Endothelial cell (in vitro differentiated cells): ENCODE measurements around the gene TCF7. TPM values are rescaled to one million over a fixed set of nuclear protein-coding genes. Genes with fewer than 3 reads are reported as not detected.
A peak's percentile ranks its signal among the peaks of the same experiment; 100 is the strongest.

Experiments used
- DNase-seq: peaks from one replicate; pipeline ENCODE4 v3.0.0; 2021; ENCODE audit warnings: low spot score
- H3K27ac Mint-ChIP-seq: one replicate; pipeline ENCODE4 v1.8.0; 2021; ENCODE audit warnings: mixed read lengths, inconsistent platforms; ENCODE audit not compliant: unreplicated experiment
- H3K27me3 Mint-ChIP-seq: one replicate; pipeline ENCODE4 v1.8.0; 2021; ENCODE audit warnings: mild to moderate bottlenecking, moderate library complexity, mixed read lengths, inconsistent platforms; ENCODE audit not compliant: unreplicated experiment
- H3K36me3 Mint-ChIP-seq: one replicate; pipeline ENCODE4 v1.8.0; 2021; ENCODE audit warnings: mild to moderate bottlenecking, low read depth, mixed read lengths, inconsistent platforms; ENCODE audit not compliant: unreplicated experiment
- H3K4me1 Mint-ChIP-seq: one replicate; pipeline ENCODE4 v1.8.0; 2021; ENCODE audit warnings: mild to moderate bottlenecking, mixed read lengths, inconsistent platforms; ENCODE audit not compliant: unreplicated experiment
- H3K4me3 Mint-ChIP-seq: one replicate; pipeline ENCODE4 v1.8.0; 2021; ENCODE audit warnings: mild to moderate bottlenecking, mixed read lengths, inconsistent platforms; ENCODE audit not compliant: unreplicated experiment
- H3K9me3 Mint-ChIP-seq: one replicate; pipeline ENCODE4 v1.8.0; 2021; ENCODE audit warnings: mixed read lengths, inconsistent platforms; ENCODE audit not compliant: unreplicated experiment
- total RNA-seq: library from RNA; stranded (reverse); fragmentation: NEBNext Ultra II Directional; extraction: Animal tissue kit (Norgen Biotek cat#: 25700); gene quantifications from one replicate; pipeline ENCODE4 v1.2.1, GENCODE V29; 2021; ENCODE audit not compliant: unreplicated experiment
- TF ChIP-seq, protein P1 (sequence below): fragments of 200-600 bp; sonication (generic); IDR thresholded peaks from one replicate; pipeline ENCODE4 v1.5.0; 2021; ENCODE audit warnings: antibody characterized with exemption; ENCODE audit not compliant: unreplicated experiment

TCF7 gene
- total RNA-seq, 1 donor from 2014 or later = 9.5 TPM

DNA sequence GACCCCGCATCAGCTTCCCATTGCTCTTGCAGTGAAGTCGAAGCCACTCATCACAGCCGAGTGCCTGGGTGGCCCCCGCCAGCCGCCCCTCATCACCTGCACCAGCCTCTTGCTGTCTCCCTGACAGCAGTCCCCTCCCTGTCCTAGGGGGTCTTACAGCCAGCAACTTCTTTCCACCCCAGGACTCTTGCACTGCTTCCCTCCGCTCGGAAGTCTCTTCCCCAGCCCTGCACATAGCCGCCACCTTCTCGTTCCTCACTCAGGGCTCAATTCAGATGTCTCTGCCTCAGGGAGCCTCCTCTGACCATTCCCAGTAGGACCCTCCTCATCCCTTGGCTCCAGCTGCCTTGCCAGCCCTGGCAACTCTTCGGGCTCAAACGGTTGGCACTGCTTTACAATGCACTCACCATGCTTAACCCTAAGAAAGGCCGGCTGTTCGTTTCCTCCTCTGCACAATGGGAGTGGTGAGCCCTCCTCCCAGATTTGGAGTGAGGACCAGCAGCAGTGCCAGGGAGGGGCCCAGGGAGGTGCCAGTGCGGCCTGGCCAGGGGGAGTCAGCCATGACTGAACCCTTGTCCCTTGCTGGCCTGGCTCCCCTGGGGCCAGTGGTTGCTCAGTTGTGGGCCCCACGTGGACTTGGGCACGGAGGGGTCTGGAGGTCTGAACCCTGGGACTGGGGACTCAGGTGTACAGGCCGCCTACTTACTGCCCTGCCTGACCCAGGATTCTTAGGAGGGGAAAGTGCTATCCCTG is 6.1 kb downstream of the TCF7 start:
- H3K4me3 Mint-ChIP-seq = peak overlapping the region; percentile 50
- H3K36me3 Mint-ChIP-seq = peaks cover 12% of the 10 kb centered on the region
- H3K4me1 Mint-ChIP-seq = peaks cover 3% of the 10 kb centered on the region
- no peak overlapping the region for H3K27ac Mint-ChIP-seq
- H3K9me3 Mint-ChIP-seq = no peaks in the 10 kb centered on the region
- DNase-seq = no peak
- TF ChIP-seq, protein P1, sequence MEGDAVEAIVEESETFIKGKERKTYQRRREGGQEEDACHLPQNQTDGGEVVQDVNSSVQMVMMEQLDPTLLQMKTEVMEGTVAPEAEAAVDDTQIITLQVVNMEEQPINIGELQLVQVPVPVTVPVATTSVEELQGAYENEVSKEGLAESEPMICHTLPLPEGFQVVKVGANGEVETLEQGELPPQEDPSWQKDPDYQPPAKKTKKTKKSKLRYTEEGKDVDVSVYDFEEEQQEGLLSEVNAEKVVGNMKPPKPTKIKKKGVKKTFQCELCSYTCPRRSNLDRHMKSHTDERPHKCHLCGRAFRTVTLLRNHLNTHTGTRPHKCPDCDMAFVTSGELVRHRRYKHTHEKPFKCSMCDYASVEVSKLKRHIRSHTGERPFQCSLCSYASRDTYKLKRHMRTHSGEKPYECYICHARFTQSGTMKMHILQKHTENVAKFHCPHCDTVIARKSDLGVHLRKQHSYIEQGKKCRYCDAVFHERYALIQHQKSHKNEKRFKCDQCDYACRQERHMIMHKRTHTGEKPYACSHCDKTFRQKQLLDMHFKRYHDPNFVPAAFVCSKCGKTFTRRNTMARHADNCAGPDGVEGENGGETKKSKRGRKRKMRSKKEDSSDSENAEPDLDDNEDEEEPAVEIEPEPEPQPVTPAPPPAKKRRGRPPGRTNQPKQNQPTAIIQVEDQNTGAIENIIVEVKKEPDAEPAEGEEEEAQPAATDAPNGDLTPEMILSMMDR = no peak
- H3K27me3 Mint-ChIP-seq = peaks cover 8% of the 10 kb centered on the region

DNA sequence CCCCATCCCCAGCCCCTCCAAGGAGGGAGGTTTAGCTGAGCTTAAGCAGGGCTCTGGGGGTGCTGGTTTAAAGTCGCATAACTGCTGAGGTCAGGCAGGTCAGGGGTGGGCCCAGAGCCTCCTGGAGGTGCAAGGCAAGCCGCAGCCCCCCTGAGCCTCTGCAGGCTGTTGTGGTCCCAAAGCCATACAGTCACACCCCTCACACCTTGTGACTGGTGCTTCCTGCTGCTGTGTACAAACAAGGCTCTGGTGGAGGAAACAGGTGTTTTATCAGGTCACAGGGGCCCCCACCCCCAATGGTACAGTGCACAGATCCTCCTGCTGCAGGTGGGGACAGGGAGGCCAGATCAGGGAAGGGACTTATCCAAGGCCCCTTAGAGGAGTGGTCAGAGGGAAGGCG is 8.0 kb downstream of the TCF7 start:
- no peak for DNase-seq
- Mint-ChIP-seq H3K27me3 (peaks cover 10% of the 10 kb centered on the region), H3K4me3 (no peak overlapping the region), H3K4me1 (peaks cover 3% of the 10 kb centered on the region), H3K36me3 (peaks cover 8% of the 10 kb centered on the region), H3K9me3 (no peaks in the 10 kb centered on the region), H3K27ac (no peak overlapping the region)
- TF ChIP-seq, protein P1 = no peak

DNA sequence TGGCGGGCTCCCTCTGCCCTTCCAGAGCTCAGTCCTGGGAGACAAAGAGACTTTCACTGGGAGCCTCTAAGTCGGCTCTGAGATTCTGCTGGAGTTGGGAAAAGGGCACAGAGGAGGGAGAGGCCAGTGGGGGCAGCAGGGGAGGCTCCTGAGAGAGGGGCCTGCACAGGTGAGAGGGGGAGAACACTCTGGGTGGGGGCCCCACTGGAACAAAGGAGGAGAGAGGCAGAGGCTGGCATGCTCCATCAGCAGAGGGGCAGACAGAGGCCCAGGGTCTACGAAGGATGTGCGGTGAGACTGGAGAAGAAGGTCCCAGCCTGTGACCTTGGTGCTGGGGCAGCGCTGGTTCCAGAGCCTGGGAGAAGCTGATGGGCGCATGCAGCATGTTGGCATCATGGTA is 8.9 kb downstream of the TCF7 start:
- H3K4me1 Mint-ChIP-seq = peaks cover 5% of the 10 kb centered on the region
- H3K36me3 Mint-ChIP-seq = peaks cover 8% of the 10 kb centered on the region
- DNase-seq = no peak
- TF ChIP-seq, protein P1 = no peak
- H3K9me3 Mint-ChIP-seq = no peaks in the 10 kb centered on the region
- H3K4me3 Mint-ChIP-seq = no peak overlapping the region
- H3K27ac Mint-ChIP-seq = no peak overlapping the region
- peaks cover 10% of the 10 kb centered on the region for H3K27me3 Mint-ChIP-seq

DNA sequence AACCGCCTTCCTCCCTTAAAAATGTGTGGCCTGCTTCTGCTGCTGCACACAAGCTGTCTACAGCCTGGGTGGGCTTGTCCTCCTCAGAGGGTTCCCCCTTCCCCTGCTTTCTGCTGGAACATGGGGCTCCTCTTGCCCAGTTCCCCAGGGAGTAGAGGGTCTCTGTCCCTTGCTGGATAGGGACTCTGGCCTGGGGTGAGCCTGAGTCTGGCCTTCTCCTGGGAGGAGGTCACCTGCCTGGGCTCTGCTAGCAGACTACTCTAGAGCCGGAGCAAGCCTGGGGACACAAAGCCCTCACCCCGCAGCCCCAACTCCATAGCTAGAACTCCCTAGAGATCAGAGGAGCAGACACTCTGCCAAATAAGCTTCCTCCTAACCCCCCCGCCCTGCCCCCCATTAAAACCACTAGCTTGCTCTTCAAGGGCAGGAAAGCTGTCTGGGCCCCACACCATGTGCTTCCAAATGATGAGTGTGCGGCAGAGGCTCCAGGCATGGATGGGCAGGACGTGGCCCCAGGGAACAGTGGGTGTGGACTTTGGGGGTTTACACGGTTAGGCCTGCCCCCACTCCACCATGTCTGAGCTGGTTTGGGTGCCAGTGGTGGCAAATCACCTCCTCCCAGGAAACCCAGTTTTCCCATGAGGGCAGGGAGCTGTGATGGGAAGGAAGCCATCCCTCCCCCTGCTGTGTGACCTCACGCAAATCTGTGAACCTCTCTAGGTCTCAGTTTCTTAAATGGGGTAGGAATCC is 10.0 kb downstream of the TCF7 start:
- DNase-seq = no peak
- H3K27me3 Mint-ChIP-seq = peaks cover 10% of the 10 kb centered on the region
- no peak overlapping the region for H3K4me3 Mint-ChIP-seq
- peaks cover 8% of the 10 kb centered on the region for H3K36me3 Mint-ChIP-seq
- TF ChIP-seq, protein P1 = no peak
- no peaks in the 10 kb centered on the region for H3K9me3 Mint-ChIP-seq
- H3K4me1 Mint-ChIP-seq = peaks cover 12% of the 10 kb centered on the region
- H3K27ac Mint-ChIP-seq = no peak overlapping the region
